ENCODE results near the gene ZRSR2. TPM values are rescaled to one million over a fixed set of nuclear protein-coding genes. Genes with fewer than 3 reads are reported as not detected.

The ZRSR2 gene
- total and polyA plus RNA-seq, 9 of the 15 experiments (the other 6 are each of a cell fraction or from before 2014, with no cell fraction given): 3.5 to 19.5 (median 8.6) TPM

GRCh38 chrX:15834053-15834452 is 43.8 kb downstream of the ZRSR2 start:
- Histone ChIP-seq H3K9me1 (ENCODE audit: control insufficient read depth, insufficient read depth, low read length) (no peaks in the 10 kb centered on the region), H3K27me3 (ENCODE audit: control insufficient read depth in 2 of 2, insufficient read depth in 2 of 2, low read length in 2 of 2) (no peaks in the 10 kb centered on the region), H3K27ac (ENCODE audit: extremely low read depth, low read depth, low read length) (no peak overlapping the region), H4K20me1 (replicated peaks; ENCODE audit: control insufficient read depth, insufficient read depth, low read length) (no peaks in the 10 kb centered on the region), H3K9ac (ENCODE audit: insufficient read depth in 1 of 2, low read depth in 2 of 2, low read length in 2 of 2) (no peak overlapping the region), H3K4me2 (ENCODE audit: insufficient read depth, low read length) (no peak overlapping the region), H3K4me1 (replicated peaks in 1 of 2; ENCODE audit: control insufficient read depth in 2 of 2, insufficient read depth in 2 of 2, low read length in 2 of 2) (peaks cover 0 to 5% of the 10 kb centered on the region in 2 experiments; a peak in 1 of 5 replicates), H3K9me3 (replicated peaks; ENCODE audit: control insufficient read depth, insufficient read depth, low read depth, low read length) (no peaks in the 10 kb centered on the region), H3K79me2 (ENCODE audit: control insufficient read depth, insufficient read depth, low read length) (no peaks in the 10 kb centered on the region), H3K4me3 (no peak overlapping the region), H3K36me3 (ENCODE audit: control insufficient read depth, insufficient read depth, low read length) (0 out of 3 replicates have a peak, but pooled peaks cover 4% of the 10 kb centered on the region), H2AFZ (ENCODE audit: low read depth, low read length) (no peak overlapping the region)
- DNase-seq (ENCODE audit: extremely low read depth in 1 of 4, low spot score in 3 of 4) (no peak), FAIRE-seq (no peak), ATAC-seq (peak; percentile 49; the same call in 1 of the 3 replicates)
- CTCF ChIA-PET (ENCODE audit: low intra/inter-chr PET ratio): no interaction called here
- POLR2A ChIA-PET: no interaction called here
- 59% methylated on average over 2 of the region's 3 CpGs for WGBS (ENCODE audit: insufficient coverage, low coverage, missing lambda C conversion rate)
- no TSS peak for BruUV-seq (replicated peaks)
- intact Hi-C loops (cut with micrococcal nuclease) (no loop called here), in situ Hi-C loops (cut with MboI) (no loop called here)
- no peak for TF ChIP-seq ZNF277 (CRISPR knock-in tag; IDR thresholded peaks at IDR 0.05; ENCODE audit: borderline replicate concordance)
- no peak for TF ChIP-seq ZNF57 (CRISPR knock-in tag; IDR thresholded peaks at IDR 0.05)
- TF ChIP-seq BRD4 (IDR thresholded peaks at IDR 0.05): no peak
- no peak for TF ChIP-seq TEAD4 (IDR thresholded peaks at IDR 0.05; ENCODE audit: low read length)
- TF ChIP-seq TEAD4 (CRISPR knock-in tag; IDR thresholded peaks at IDR 0.05; ENCODE audit: borderline replicate concordance): no peak
- no peak for TF ChIP-seq TOE1 (IDR thresholded peaks at IDR 0.05; ENCODE audit: borderline replicate concordance)
- no peak for TF ChIP-seq TOE1 (CRISPR knock-in tag; IDR thresholded peaks at IDR 0.05; ENCODE audit: borderline replicate concordance, low read depth)
- TF ChIP-seq SPI1 (IDR thresholded peaks at IDR 0.05; ENCODE audit: borderline replicate concordance, low read depth, low read length): peak; percentile 86
- no peak for TF ChIP-seq ZNF184 (CRISPR knock-in tag; IDR thresholded peaks at IDR 0.05)
- TF ChIP-seq ATF4 (CRISPR knock-in tag; IDR thresholded peaks at IDR 0.05): no peak
- no peak for TF ChIP-seq ZNF224 (CRISPR knock-in tag; IDR thresholded peaks at IDR 0.05)
- no peak for TF ChIP-seq NCOA1 (IDR thresholded peaks at IDR 0.05; ENCODE audit: low read depth)
- TF ChIP-seq, protein P1, sequence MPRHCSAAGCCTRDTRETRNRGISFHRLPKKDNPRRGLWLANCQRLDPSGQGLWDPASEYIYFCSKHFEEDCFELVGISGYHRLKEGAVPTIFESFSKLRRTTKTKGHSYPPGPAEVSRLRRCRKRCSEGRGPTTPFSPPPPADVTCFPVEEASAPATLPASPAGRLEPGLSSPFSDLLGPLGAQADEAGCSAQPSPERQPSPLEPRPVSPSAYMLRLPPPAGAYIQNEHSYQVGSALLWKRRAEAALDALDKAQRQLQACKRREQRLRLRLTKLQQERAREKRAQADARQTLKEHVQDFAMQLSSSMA (CRISPR knock-in tag; IDR thresholded peaks at IDR 0.05): no peak
- TF ChIP-seq ZNF263 (CRISPR knock-in tag; IDR thresholded peaks at IDR 0.05; ENCODE audit: borderline replicate concordance): no peak
- TF ChIP-seq ATF7 (IDR thresholded peaks at IDR 0.05): peak; percentile 52; the same call in 1 of the 2 replicates
- no peak for TF ChIP-seq MAZ (CRISPR knock-in tag; conservative IDR thresholded peaks at IDR 0.05 in 1 of 2, IDR thresholded peaks at IDR 0.05 in 1 of 2)
- TF ChIP-seq E4F1 (CRISPR knock-in tag; IDR thresholded peaks at IDR 0.05; ENCODE audit: borderline replicate concordance): no peak
